H1 (cell line): ENCODE data around the gene CDH2. TPM values are rescaled to one million over a fixed set of nuclear protein-coding genes. Genes with fewer than 3 reads are reported as not detected.

Experiments
- CREB1 ChIP-seq: IDR thresholded peaks from 2 replicates; pipeline ENCODE4 v1.6.1; 2012; ENCODE audit warnings: inconsistent platforms
- POU5F1 ChIP-seq: IDR thresholded peaks from 2 replicates; pipeline ENCODE4 v1.6.1; 2011; ENCODE audit warnings: low read depth, mild to moderate bottlenecking, low read length, moderate library complexity
- SAP30 ChIP-seq: fragments of 300-600 bp; sonication (generic); IDR thresholded peaks from 2 replicates; pipeline ENCODE4 v1.7.1; 2012; ENCODE audit warnings: low read length, moderate library complexity, mild to moderate bottlenecking, inconsistent platforms; ENCODE audit not compliant: insufficient read depth, insufficient replicate concordance
- polyA plus RNA-seq, 7 experiments: library from polyadenylated mRNA; depleted of rRNA in 3 of 7; stranded (reverse) in 5 of 7; unstranded in 2 of 7; fragments of >200 nt in 5 of 7; fragments of 200-250 nt in 2 of 7; gene quantifications; 1 replicate in 5 of 7; 2 replicates in 1 of 7; 4 replicates in 1 of 7; pipeline versions ENCODE4 v1.2.1 to v1.2.3, GENCODE V29; 2011 to 2013; ENCODE audit warnings: missing spikeins in 2 of 7, mixed read lengths in 2 of 7
- total RNA-seq: library from RNA; stranded (reverse); fragmentation: NEBNext Ultra II Directional; extraction: Animal tissue kit (Norgen Biotek cat#: 25700); gene quantifications from 2 replicates; pipeline ENCODE4 v1.2.1, GENCODE V29; 2021

Gene CDH2
- total and polyA plus RNA-seq, 2 of the 8 experiments (the other 6 are each of a cell fraction or from before 2014, with no cell fraction given) = 15.0 to 56.5 TPM

- no peak for TF ChIP-seq SAP30
- no peak for TF ChIP-seq CREB1
- no peak for TF ChIP-seq POU5F1
- TF ChIP-seq, all 59 proteins: peak for 0
Observed at GRCh38 chr18:27991391-27991790, 185.5 kb downstream of the CDH2 start (continued).
